Gastrocnemius medialis (tissue), 4 donors: Measurements from ENCODE around the gene ETDC.

Experiments used
- POLR2A ChIP-seq, 2 donors: fragments of 450-650 bp; IDR thresholded peaks; one replicate each; pipeline ENCODE4 v1.6.1; 2017; ENCODE audit warnings: antibody characterized with exemption in 2 of 2, mild to moderate bottlenecking in 2 of 2, moderate library complexity in 2 of 2
- TF ChIP-seq, protein P1 (sequence below), 5 experiments: fragments of 450-650 bp in 3 of 5; fragments of 200-600 bp in 2 of 5; sonication (generic) in 2 of 5; IDR thresholded peaks in 4 of 5; conservative IDR thresholded peaks in 1 of 5; 1 replicate in 4 of 5; 2 replicates in 1 of 5; pipeline ENCODE4 v1.5.1; 2016 to 2019; ENCODE audit warnings: antibody characterized with exemption in 5 of 5, mild to moderate bottlenecking in 3 of 5, moderate library complexity in 3 of 5

DNA sequence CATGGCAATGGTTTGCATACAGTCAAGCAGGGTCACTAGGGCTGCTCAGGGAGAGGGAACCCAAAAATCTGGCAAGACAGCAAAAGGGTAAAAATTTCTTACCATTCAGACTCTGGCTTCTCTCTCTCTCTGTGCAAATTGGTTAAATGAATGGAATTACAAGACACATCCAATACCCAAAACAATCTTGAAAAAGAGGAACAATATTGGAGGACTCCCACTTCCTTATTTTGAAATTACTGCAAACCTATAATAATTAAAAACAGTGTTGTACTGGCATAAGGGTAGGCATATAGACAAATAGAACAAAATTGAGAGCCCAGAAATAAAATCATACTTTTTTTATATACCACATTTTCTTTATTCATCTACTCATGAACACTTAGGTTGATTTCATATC is 33.3 kb upstream of the ETDC start:
- no peak for TF ChIP-seq POLR2A (IDR thresholded peaks at IDR 0.05)
- TF ChIP-seq, protein P1, sequence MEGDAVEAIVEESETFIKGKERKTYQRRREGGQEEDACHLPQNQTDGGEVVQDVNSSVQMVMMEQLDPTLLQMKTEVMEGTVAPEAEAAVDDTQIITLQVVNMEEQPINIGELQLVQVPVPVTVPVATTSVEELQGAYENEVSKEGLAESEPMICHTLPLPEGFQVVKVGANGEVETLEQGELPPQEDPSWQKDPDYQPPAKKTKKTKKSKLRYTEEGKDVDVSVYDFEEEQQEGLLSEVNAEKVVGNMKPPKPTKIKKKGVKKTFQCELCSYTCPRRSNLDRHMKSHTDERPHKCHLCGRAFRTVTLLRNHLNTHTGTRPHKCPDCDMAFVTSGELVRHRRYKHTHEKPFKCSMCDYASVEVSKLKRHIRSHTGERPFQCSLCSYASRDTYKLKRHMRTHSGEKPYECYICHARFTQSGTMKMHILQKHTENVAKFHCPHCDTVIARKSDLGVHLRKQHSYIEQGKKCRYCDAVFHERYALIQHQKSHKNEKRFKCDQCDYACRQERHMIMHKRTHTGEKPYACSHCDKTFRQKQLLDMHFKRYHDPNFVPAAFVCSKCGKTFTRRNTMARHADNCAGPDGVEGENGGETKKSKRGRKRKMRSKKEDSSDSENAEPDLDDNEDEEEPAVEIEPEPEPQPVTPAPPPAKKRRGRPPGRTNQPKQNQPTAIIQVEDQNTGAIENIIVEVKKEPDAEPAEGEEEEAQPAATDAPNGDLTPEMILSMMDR (IDR thresholded peaks at IDR 0.05 in 4 of 5, conservative IDR thresholded peaks at IDR 0.05 in 1 of 5): no peak
